ENCODE results near the gene ATOSA.

Gene ATOSA

GRCh38 chr15:52697051-52697450, 17.9 kb upstream of the ATOSA start:
- ChIA-PET POLR2A (no interaction called here), CTCF (no interaction called here)
- TF ChIP-seq ELF4 (IDR thresholded peaks at IDR 0.05) (no peak), CTBP1 (IDR thresholded peaks at IDR 0.05; ENCODE audit: borderline replicate concordance) (no peak), SUZ12 (IDR thresholded peaks at IDR 0.05) (no peak), TARDBP (IDR thresholded peaks at IDR 0.05) (no peak), NFRKB (IDR thresholded peaks at IDR 0.05) (no peak), BHLHE40 (IDR thresholded peaks at IDR 0.05; ENCODE audit: borderline replicate concordance) (no peak), FOXK2 (IDR thresholded peaks at IDR 0.05) (no peak), ARNT (IDR thresholded peaks at IDR 0.05) (no peak), FOXM1 (IDR thresholded peaks at IDR 0.05; ENCODE audit: borderline replicate concordance) (no peak), FOXA1 (IDR thresholded peaks at IDR 0.05) (no peak), L3MBTL2 (conservative IDR thresholded peaks at IDR 0.05) (no peak), ZNF384 (IDR thresholded peaks at IDR 0.05) (no peak), HDGF (IDR thresholded peaks at IDR 0.05; ENCODE audit: borderline replicate concordance) (no peak), LEF1 (IDR thresholded peaks at IDR 0.05; ENCODE audit: borderline replicate concordance) (no peak)
- TF ChIP-seq, protein P1, sequence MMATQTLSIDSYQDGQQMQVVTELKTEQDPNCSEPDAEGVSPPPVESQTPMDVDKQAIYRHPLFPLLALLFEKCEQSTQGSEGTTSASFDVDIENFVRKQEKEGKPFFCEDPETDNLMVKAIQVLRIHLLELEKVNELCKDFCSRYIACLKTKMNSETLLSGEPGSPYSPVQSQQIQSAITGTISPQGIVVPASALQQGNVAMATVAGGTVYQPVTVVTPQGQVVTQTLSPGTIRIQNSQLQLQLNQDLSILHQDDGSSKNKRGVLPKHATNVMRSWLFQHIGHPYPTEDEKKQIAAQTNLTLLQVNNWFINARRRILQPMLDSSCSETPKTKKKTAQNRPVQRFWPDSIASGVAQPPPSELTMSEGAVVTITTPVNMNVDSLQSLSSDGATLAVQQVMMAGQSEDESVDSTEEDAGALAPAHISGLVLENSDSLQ (IDR thresholded peaks at IDR 0.05), result no peak
- no peak for DNase-seq (ENCODE audit: extremely low spot score)

DNA sequence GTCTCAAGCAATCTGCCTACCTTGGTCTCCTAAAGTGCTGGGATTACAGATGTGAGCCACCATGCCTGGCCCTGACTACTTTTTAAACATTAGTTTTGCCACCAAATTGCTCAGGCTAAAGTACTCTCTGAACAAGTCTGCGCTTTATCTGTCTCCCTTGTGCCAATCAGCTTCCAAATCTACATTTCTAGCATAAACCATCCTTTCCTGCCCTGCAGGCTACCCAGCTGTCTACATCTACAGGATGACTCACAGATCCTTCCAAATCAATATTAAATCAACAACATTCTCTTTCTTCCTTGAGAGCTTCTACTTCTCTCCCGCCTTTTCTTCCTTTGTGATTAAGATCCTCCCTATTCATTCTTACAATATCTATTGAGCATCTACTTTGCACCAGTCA, 16.0 kb upstream of the ATOSA start:
- ChIA-PET POLR2A (no interaction called here), CTCF (interaction anchor here (0.6 kb wide), 1 partner anchor 572 kb away, joined by 4 read pairs; no protein-coding TSS in a partner anchor)
- no peak for DNase-seq (ENCODE audit: extremely low spot score)
- TF ChIP-seq ZNF384 (IDR thresholded peaks at IDR 0.05), result no peak
- no peak for TF ChIP-seq FOXK2 (IDR thresholded peaks at IDR 0.05)
- no peak for TF ChIP-seq SUZ12 (IDR thresholded peaks at IDR 0.05)
- no peak for TF ChIP-seq NFRKB (IDR thresholded peaks at IDR 0.05)
- no peak for TF ChIP-seq LEF1 (IDR thresholded peaks at IDR 0.05; ENCODE audit: borderline replicate concordance)
- TF ChIP-seq ARNT (IDR thresholded peaks at IDR 0.05), result no peak
- TF ChIP-seq SP1 (IDR thresholded peaks at IDR 0.05), result no peak
- no peak for TF ChIP-seq HDGF (IDR thresholded peaks at IDR 0.05; ENCODE audit: borderline replicate concordance)
- no peak for TF ChIP-seq ELF4 (IDR thresholded peaks at IDR 0.05)
- TF ChIP-seq TARDBP (IDR thresholded peaks at IDR 0.05), result no peak
- TF ChIP-seq, protein P1 (IDR thresholded peaks at IDR 0.05), result no peak
- TF ChIP-seq FOXM1 (IDR thresholded peaks at IDR 0.05; ENCODE audit: borderline replicate concordance), result no peak
- TF ChIP-seq FOXA1 (IDR thresholded peaks at IDR 0.05), result no peak
- TF ChIP-seq L3MBTL2 (conservative IDR thresholded peaks at IDR 0.05), result no peak
- TF ChIP-seq BHLHE40 (IDR thresholded peaks at IDR 0.05; ENCODE audit: borderline replicate concordance), result no peak
- TF ChIP-seq CTBP1 (IDR thresholded peaks at IDR 0.05; ENCODE audit: borderline replicate concordance), result no peak

- TF ChIP-seq FOXM1 (IDR thresholded peaks at IDR 0.05; ENCODE audit: borderline replicate concordance) (no peak), NFRKB (IDR thresholded peaks at IDR 0.05) (no peak), LEF1 (IDR thresholded peaks at IDR 0.05; ENCODE audit: borderline replicate concordance) (no peak), ZNF384 (IDR thresholded peaks at IDR 0.05) (no peak)
- ChIA-PET POLR2A (no interaction called here), CTCF (no interaction called here)
- no peak for DNase-seq (ENCODE audit: extremely low spot score)
Measured at GRCh38 chr15:52689562-52689961, 10.4 kb upstream of the ATOSA start.

DNA sequence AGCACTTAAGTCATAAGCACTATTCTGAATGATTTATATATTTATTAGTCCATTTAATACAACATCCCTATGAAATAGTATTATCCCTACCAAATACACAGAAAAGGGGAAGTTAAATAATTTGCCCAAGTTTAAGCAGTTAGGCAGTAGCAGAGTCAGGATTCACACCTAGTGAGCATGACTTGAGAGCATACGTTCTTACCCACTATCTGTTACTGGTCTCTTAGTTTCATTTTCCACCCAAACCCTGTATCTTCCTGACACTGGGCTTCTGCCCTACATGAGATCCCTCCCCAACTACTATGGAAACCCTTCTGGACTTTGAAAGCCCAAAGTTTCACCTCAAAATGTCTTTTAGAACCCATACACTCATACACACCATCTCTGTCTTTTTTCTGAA, 4.4 kb upstream of the ATOSA start:
- TF ChIP-seq TARDBP (IDR thresholded peaks at IDR 0.05), result no peak
- TF ChIP-seq NFRKB (IDR thresholded peaks at IDR 0.05), result no peak
- TF ChIP-seq ELF4 (IDR thresholded peaks at IDR 0.05), result no peak
- TF ChIP-seq SUZ12 (IDR thresholded peaks at IDR 0.05), result no peak
- TF ChIP-seq, protein P1 (IDR thresholded peaks at IDR 0.05), result no peak
- TF ChIP-seq ZNF384 (IDR thresholded peaks at IDR 0.05), result no peak
- TF ChIP-seq L3MBTL2 (conservative IDR thresholded peaks at IDR 0.05), result no peak
- CTCF ChIA-PET, result no interaction called here
- DNase-seq (ENCODE audit: extremely low spot score), result no peak
- POLR2A ChIA-PET, result no interaction called here

GRCh38 chr15:52682781-52683180, 3.6 kb upstream of the ATOSA start:
- POLR2A ChIA-PET, result no interaction called here
- no peak for DNase-seq (ENCODE audit: extremely low spot score)
- CTCF ChIA-PET, result no interaction called here
- TF ChIP-seq FOXK2 (IDR thresholded peaks at IDR 0.05) (no peak), FOXA1 (IDR thresholded peaks at IDR 0.05) (no peak)

DNA sequence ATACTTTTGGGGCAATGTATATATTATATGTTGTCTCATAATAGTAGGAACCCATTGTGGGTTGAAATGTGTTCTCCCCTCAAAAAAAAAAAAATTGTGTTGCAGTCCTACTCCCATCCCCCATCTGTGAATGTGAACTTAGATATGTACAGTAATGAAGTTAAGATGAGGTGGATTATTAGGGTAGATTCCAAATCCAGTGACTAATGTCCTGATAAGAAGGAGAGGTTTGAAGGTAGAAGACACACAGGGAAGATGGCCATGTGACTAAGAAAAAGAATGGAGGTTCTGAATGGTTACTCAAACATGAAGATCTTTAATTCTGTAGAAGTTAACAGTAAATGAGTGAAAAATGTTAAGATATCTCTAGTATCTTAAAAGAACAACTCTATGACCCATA, 3.0 kb upstream of the ATOSA start:
- ChIA-PET POLR2A (no interaction called here), CTCF (no interaction called here)
- TF ChIP-seq FOXK2 (IDR thresholded peaks at IDR 0.05) (no peak), SP1 (IDR thresholded peaks at IDR 0.05) (no peak), CTBP1 (IDR thresholded peaks at IDR 0.05; ENCODE audit: borderline replicate concordance) (no peak), FOXA1 (IDR thresholded peaks at IDR 0.05) (no peak), ELF4 (IDR thresholded peaks at IDR 0.05) (no peak), TARDBP (IDR thresholded peaks at IDR 0.05) (no peak)
- TF ChIP-seq, protein P1 (IDR thresholded peaks at IDR 0.05), result no peak
- DNase-seq (ENCODE audit: extremely low spot score), result no peak

DNA sequence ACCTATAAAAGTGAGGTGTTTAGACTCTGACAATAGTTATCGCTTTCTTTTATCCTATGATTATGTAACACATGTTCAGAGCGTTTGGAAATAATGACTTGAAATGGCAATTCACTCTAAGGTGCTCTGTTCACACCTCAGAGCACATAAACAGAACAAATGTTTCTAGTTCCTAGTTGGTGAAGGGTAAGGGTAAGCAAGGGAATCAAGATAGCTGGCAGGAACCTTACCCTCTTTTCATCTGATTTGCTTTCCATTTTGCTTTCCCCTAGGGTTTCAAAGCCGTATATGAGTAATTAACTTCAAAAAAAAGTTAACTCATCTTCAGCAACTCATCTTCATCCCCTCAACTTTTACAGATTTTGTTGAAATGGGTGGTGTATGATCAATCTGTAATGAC, 2.3 kb upstream of the ATOSA start:
- ChIA-PET POLR2A (no interaction called here), CTCF (no interaction called here)
- TF ChIP-seq HDGF (IDR thresholded peaks at IDR 0.05; ENCODE audit: borderline replicate concordance) (no peak), BHLHE40 (IDR thresholded peaks at IDR 0.05; ENCODE audit: borderline replicate concordance) (no peak), FOXK2 (IDR thresholded peaks at IDR 0.05) (no peak), SUZ12 (IDR thresholded peaks at IDR 0.05) (no peak), ELF4 (IDR thresholded peaks at IDR 0.05) (no peak), ZNF384 (IDR thresholded peaks at IDR 0.05) (no peak), TARDBP (IDR thresholded peaks at IDR 0.05) (no peak), SP1 (IDR thresholded peaks at IDR 0.05) (no peak), ARNT (IDR thresholded peaks at IDR 0.05) (no peak), LEF1 (IDR thresholded peaks at IDR 0.05; ENCODE audit: borderline replicate concordance) (no peak), FOXM1 (IDR thresholded peaks at IDR 0.05; ENCODE audit: borderline replicate concordance) (no peak), L3MBTL2 (conservative IDR thresholded peaks at IDR 0.05) (no peak), CTBP1 (IDR thresholded peaks at IDR 0.05; ENCODE audit: borderline replicate concordance) (no peak), FOXA1 (IDR thresholded peaks at IDR 0.05) (no peak), NFRKB (IDR thresholded peaks at IDR 0.05) (no peak)
- TF ChIP-seq, protein P1 (IDR thresholded peaks at IDR 0.05), result no peak
- DNase-seq (ENCODE audit: extremely low spot score), result no peak

Data from HEK293T (cell line).